ENCODE results near the gene MYO3B. TPM values are rescaled to one million over a fixed set of nuclear protein-coding genes. Genes with fewer than 3 reads are reported as not detected.

Gene MYO3B
- total RNA-seq, 1 donor from 2014 or later: not detected

DNA sequence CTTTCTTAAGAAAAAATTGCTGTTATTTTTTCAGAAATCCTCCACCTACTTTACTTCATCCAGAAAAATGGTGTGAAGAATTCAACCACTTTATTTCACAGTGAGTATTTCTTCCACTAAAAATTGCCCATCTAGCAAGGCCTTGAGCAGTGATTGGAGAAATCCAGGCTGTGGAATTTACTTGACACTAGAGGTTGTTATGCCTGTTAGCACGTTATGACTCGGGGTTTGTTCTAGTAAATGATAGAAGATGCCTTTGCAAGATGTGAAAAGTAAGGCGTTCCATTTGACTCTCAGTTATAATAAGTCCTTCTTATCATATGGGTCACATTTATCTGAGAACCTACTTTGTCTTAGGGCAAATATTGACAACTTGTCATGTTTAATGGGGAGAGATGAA, 157.4 kb downstream of the MYO3B start:
- peaks cover 11% of the 10 kb centered on the region for H3K4me1 Mint-ChIP-seq (ENCODE audit: low read depth)
- no peak for DNase-seq (ENCODE audit: low spot score, unreplicated experiment)
- peaks cover 31% of the 10 kb centered on the region for H3K27me3 Mint-ChIP-seq
- H3K27ac Mint-ChIP-seq: no peak overlapping the region
- no peak overlapping the region for H3K4me3 Mint-ChIP-seq (ENCODE audit: low read depth)
- no peaks in the 10 kb centered on the region for H3K36me3 Mint-ChIP-seq (ENCODE audit: insufficient read depth)
- H3K9me3 Mint-ChIP-seq (ENCODE audit: low read depth): peaks cover 10% of the 10 kb centered on the region
- TF ChIP-seq, protein P1, sequence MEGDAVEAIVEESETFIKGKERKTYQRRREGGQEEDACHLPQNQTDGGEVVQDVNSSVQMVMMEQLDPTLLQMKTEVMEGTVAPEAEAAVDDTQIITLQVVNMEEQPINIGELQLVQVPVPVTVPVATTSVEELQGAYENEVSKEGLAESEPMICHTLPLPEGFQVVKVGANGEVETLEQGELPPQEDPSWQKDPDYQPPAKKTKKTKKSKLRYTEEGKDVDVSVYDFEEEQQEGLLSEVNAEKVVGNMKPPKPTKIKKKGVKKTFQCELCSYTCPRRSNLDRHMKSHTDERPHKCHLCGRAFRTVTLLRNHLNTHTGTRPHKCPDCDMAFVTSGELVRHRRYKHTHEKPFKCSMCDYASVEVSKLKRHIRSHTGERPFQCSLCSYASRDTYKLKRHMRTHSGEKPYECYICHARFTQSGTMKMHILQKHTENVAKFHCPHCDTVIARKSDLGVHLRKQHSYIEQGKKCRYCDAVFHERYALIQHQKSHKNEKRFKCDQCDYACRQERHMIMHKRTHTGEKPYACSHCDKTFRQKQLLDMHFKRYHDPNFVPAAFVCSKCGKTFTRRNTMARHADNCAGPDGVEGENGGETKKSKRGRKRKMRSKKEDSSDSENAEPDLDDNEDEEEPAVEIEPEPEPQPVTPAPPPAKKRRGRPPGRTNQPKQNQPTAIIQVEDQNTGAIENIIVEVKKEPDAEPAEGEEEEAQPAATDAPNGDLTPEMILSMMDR (IDR thresholded peaks at IDR 0.05; ENCODE audit: unreplicated experiment): no peak

DNA sequence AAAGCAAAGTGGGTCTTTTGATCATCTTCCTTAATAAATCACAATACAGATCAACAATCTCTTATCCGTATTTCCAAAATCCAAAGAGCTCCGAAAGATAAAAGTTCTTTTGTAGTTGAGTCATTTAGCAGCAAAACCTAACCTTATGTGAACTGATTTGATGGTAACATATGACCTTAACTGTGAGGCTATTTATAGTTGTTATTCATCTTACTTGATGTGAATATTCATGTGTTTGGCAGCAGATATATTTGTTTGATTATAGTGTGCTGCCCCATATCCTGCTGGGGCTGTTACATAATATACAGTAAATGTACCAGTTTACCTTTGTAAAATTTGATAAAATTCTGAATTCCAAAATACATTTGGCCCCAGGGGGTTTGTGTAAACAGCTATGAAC, 158.5 kb downstream of the MYO3B start:
- no peak for DNase-seq (ENCODE audit: low spot score, unreplicated experiment)
- TF ChIP-seq, protein P1 (IDR thresholded peaks at IDR 0.05; ENCODE audit: unreplicated experiment): no peak
- Mint-ChIP-seq H3K4me1 (ENCODE audit: low read depth) (peaks cover 14% of the 10 kb centered on the region), H3K4me3 (ENCODE audit: low read depth) (no peak overlapping the region), H3K36me3 (ENCODE audit: insufficient read depth) (no peaks in the 10 kb centered on the region), H3K27ac (no peak overlapping the region), H3K9me3 (ENCODE audit: low read depth) (peaks cover 3% of the 10 kb centered on the region), H3K27me3 (peaks cover 35% of the 10 kb centered on the region)

DNA sequence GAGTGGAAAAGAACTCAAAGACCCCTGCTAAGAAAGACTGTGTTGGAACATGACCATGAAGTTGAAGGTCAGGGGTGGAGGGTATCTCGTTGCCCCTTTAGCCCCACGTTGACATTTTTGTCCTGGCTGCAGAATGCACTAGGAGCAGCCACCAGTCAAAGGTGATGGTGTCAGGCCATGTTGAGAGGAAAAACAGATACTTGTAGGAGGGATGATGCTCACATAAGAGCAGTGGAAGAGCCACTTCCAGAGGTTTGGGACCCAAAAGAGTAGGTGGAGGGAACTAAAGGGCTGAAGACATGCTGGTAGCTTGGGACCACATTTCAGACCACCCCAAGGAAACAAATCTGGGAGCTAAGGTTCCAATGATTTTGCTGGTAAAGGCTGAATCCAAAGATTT, 159.0 kb downstream of the MYO3B start:
- TF ChIP-seq, protein P1 (IDR thresholded peaks at IDR 0.05; ENCODE audit: unreplicated experiment): no peak
- peaks cover 14% of the 10 kb centered on the region for H3K4me1 Mint-ChIP-seq (ENCODE audit: low read depth)
- no peak overlapping the region for H3K27ac Mint-ChIP-seq
- no peak for DNase-seq (ENCODE audit: low spot score, unreplicated experiment)
- no peaks in the 10 kb centered on the region for H3K36me3 Mint-ChIP-seq (ENCODE audit: insufficient read depth)
- no peak overlapping the region for H3K4me3 Mint-ChIP-seq (ENCODE audit: low read depth)
- peaks cover 39% of the 10 kb centered on the region for H3K27me3 Mint-ChIP-seq
- H3K9me3 Mint-ChIP-seq (ENCODE audit: low read depth): no peaks in the 10 kb centered on the region

- H3K4me3 Mint-ChIP-seq (ENCODE audit: low read depth): no peak overlapping the region
- H3K36me3 Mint-ChIP-seq (ENCODE audit: insufficient read depth): no peaks in the 10 kb centered on the region
- no peaks in the 10 kb centered on the region for H3K9me3 Mint-ChIP-seq (ENCODE audit: low read depth)
- no peak overlapping the region for H3K27ac Mint-ChIP-seq
- peaks cover 23% of the 10 kb centered on the region for H3K27me3 Mint-ChIP-seq
- H3K4me1 Mint-ChIP-seq (ENCODE audit: low read depth): peaks cover 14% of the 10 kb centered on the region
- DNase-seq (ENCODE audit: low spot score, unreplicated experiment): no peak
- TF ChIP-seq, protein P1 (IDR thresholded peaks at IDR 0.05; ENCODE audit: unreplicated experiment): no peak
Measured at GRCh38 chr2:170339322-170339721, 161.4 kb downstream of the MYO3B start.

GRCh38 chr2:170339750-170340692, 162.1 kb downstream of the MYO3B start:
- H3K27ac Mint-ChIP-seq: no peak overlapping the region
- H3K9me3 Mint-ChIP-seq (ENCODE audit: low read depth): no peaks in the 10 kb centered on the region
- TF ChIP-seq, protein P1 (IDR thresholded peaks at IDR 0.05; ENCODE audit: unreplicated experiment): no peak
- no peak overlapping the region for H3K4me3 Mint-ChIP-seq (ENCODE audit: low read depth)
- no peaks in the 10 kb centered on the region for H3K36me3 Mint-ChIP-seq (ENCODE audit: insufficient read depth)
- DNase-seq (ENCODE audit: low spot score, unreplicated experiment): no peak
- peaks cover 14% of the 10 kb centered on the region for H3K4me1 Mint-ChIP-seq (ENCODE audit: low read depth)
- peaks cover 20% of the 10 kb centered on the region for H3K27me3 Mint-ChIP-seq

All from progenitor cell of endocrine pancreas (in vitro differentiated cells).